ENCODE data around the gene CD63.
A peak's percentile ranks its signal among the peaks of the same experiment; 100 is the strongest.

The CD63 gene

GRCh38 chr12:55715169-55715764, 13.5 kb downstream of the CD63 start:
- H3K9me3 ChIP-seq (ENCODE audit: control insufficient read depth in 1 of 2, low read length in 2 of 2), result no peaks in the 10 kb centered on the region
- peaks cover 0 to 3% of the 10 kb centered on the region in 2 donors for H3K36me3 ChIP-seq (ENCODE audit: control insufficient read depth in 1 of 2, insufficient read depth in 2 of 2, low read length in 2 of 2)
- peak overlapping the region; percentile 89 to 94 for H3K4me3 ChIP-seq (ENCODE audit: low read depth in 1 of 2, low read length in 2 of 2)
- peaks cover 41 to 48% of the 10 kb centered on the region in 2 donors for H3K4me1 ChIP-seq (ENCODE audit: control insufficient read depth in 1 of 2, insufficient read depth in 2 of 2, low read length in 2 of 2)
- peak overlapping the region; percentile 87 for H3K27ac ChIP-seq (ENCODE audit: low read depth, low read length)
- H3K9ac ChIP-seq (ENCODE audit: low read depth in 1 of 2, low read length in 2 of 2), result peak overlapping the region; percentile 86 to 96
- no peaks in the 10 kb centered on the region for H3K27me3 ChIP-seq (ENCODE audit: control insufficient read depth in 1 of 2, insufficient read depth in 2 of 2, low read length in 2 of 2)

- Histone ChIP-seq H3K9me3 (ENCODE audit: control insufficient read depth in 1 of 2, low read length in 2 of 2) (no peaks in the 10 kb centered on the region), H3K4me1 (ENCODE audit: control insufficient read depth in 1 of 2, insufficient read depth in 2 of 2, low read length in 2 of 2) (peaks cover 31 to 38% of the 10 kb centered on the region in 2 donors), H3K36me3 (ENCODE audit: control insufficient read depth in 1 of 2, insufficient read depth in 2 of 2, low read length in 2 of 2) (no peaks in the 10 kb centered on the region), H3K9ac (ENCODE audit: low read depth in 1 of 2, low read length in 2 of 2) (no peak overlapping the region), H3K4me3 (ENCODE audit: low read depth in 1 of 2, low read length in 2 of 2) (no peak overlapping the region), H3K27me3 (ENCODE audit: control insufficient read depth in 1 of 2, insufficient read depth in 2 of 2, low read length in 2 of 2) (peaks cover 0 to 8% of the 10 kb centered on the region in 2 donors), H3K27ac (ENCODE audit: low read depth, low read length) (no peak overlapping the region)
Observed at GRCh38 chr12:55713721-55714120, 15.1 kb downstream of the CD63 start.

GRCh38 chr12:55712700-55713415, 16.0 kb downstream of the CD63 start:
- Histone ChIP-seq H3K27ac (ENCODE audit: low read depth, low read length) (no peak overlapping the region), H3K36me3 (ENCODE audit: control insufficient read depth in 1 of 2, insufficient read depth in 2 of 2, low read length in 2 of 2) (no peaks in the 10 kb centered on the region), H3K27me3 (ENCODE audit: control insufficient read depth in 1 of 2, insufficient read depth in 2 of 2, low read length in 2 of 2) (peaks cover 0 to 15% of the 10 kb centered on the region in 2 donors), H3K4me1 (ENCODE audit: control insufficient read depth in 1 of 2, insufficient read depth in 2 of 2, low read length in 2 of 2) (peaks cover 28 to 36% of the 10 kb centered on the region in 2 donors), H3K9ac (ENCODE audit: low read depth in 1 of 2, low read length in 2 of 2) (no peak overlapping the region), H3K4me3 (ENCODE audit: low read depth in 1 of 2, low read length in 2 of 2) (no peak overlapping the region), H3K9me3 (ENCODE audit: control insufficient read depth in 1 of 2, low read length in 2 of 2) (no peaks in the 10 kb centered on the region)

- Histone ChIP-seq H3K4me1 (ENCODE audit: control insufficient read depth in 1 of 2, insufficient read depth in 2 of 2, low read length in 2 of 2) (peaks cover 24 to 33% of the 10 kb centered on the region in 2 donors), H3K27me3 (ENCODE audit: control insufficient read depth in 1 of 2, insufficient read depth in 2 of 2, low read length in 2 of 2) (peaks cover 0 to 18% of the 10 kb centered on the region in 2 donors), H3K27ac (ENCODE audit: low read depth, low read length) (no peak overlapping the region)
Observed at GRCh38 chr12:55711786-55712553, 16.8 kb downstream of the CD63 start.

GRCh38 chr12:55708695-55709233, 20.0 kb downstream of the CD63 start:
- Histone ChIP-seq H3K4me3 (ENCODE audit: low read depth in 1 of 2, low read length in 2 of 2) (peak overlapping the region; percentile 60 to 61), H3K36me3 (ENCODE audit: control insufficient read depth in 1 of 2, insufficient read depth in 2 of 2, low read length in 2 of 2) (no peaks in the 10 kb centered on the region), H3K9ac (ENCODE audit: low read depth in 1 of 2, low read length in 2 of 2) (no peak overlapping the region), H3K4me1 (ENCODE audit: control insufficient read depth in 1 of 2, insufficient read depth in 2 of 2, low read length in 2 of 2) (peaks cover 15 to 36% of the 10 kb centered on the region in 2 donors), H3K27me3 (ENCODE audit: control insufficient read depth in 1 of 2, insufficient read depth in 2 of 2, low read length in 2 of 2) (peaks cover 0 to 21% of the 10 kb centered on the region in 2 donors), H3K9me3 (ENCODE audit: control insufficient read depth in 1 of 2, low read length in 2 of 2) (no peaks in the 10 kb centered on the region), H3K27ac (ENCODE audit: low read depth, low read length) (no peak overlapping the region)

More at GRCh38 chr12:55711786-55712553, 16.8 kb downstream of the CD63 start:
- Histone ChIP-seq H3K4me3 (ENCODE audit: low read depth in 1 of 2, low read length in 2 of 2) (no peak overlapping the region), H3K9ac (ENCODE audit: low read depth in 1 of 2, low read length in 2 of 2) (no peak overlapping the region), H3K36me3 (ENCODE audit: control insufficient read depth in 1 of 2, insufficient read depth in 2 of 2, low read length in 2 of 2) (no peaks in the 10 kb centered on the region), H3K9me3 (ENCODE audit: control insufficient read depth in 1 of 2, low read length in 2 of 2) (no peaks in the 10 kb centered on the region)

- Histone ChIP-seq H3K27ac (ENCODE audit: low read depth, low read length) (no peak within 1 kb of the TSS), H3K36me3 (ENCODE audit: control insufficient read depth in 1 of 2, insufficient read depth in 2 of 2, low read length in 2 of 2) (no peaks in the 10 kb centered on the region), H3K4me1 (ENCODE audit: control insufficient read depth in 1 of 2, insufficient read depth in 2 of 2, low read length in 2 of 2) (peaks cover 18 to 36% of the 10 kb centered on the region in 2 donors), H3K4me3 (ENCODE audit: low read depth in 1 of 2, low read length in 2 of 2) (peak within 1 kb of the TSS; percentile 61 to 62), H3K9ac (ENCODE audit: low read depth in 1 of 2, low read length in 2 of 2) (peak within 1 kb of the TSS in 1 of 2 donors; percentile 43), H3K9me3 (ENCODE audit: control insufficient read depth in 1 of 2, low read length in 2 of 2) (no peaks in the 10 kb centered on the region), H3K27me3 (ENCODE audit: control insufficient read depth in 1 of 2, insufficient read depth in 2 of 2, low read length in 2 of 2) (peaks cover 0 to 21% of the 10 kb centered on the region in 2 donors)
Observed at GRCh38 chr12:55707841-55708694, 20.7 kb downstream of the CD63 start, which contains the start of gene ITGA7. Gene ITGA7, minus strand, starts transcription at chr12:55707904. Its CDS starts 222 bp downstream, at chr12:55707682.

- Histone ChIP-seq H3K4me1 (ENCODE audit: control insufficient read depth in 1 of 2, insufficient read depth in 2 of 2, low read length in 2 of 2) (peaks cover 18 to 36% of the 10 kb centered on the region in 2 donors), H3K9me3 (ENCODE audit: control insufficient read depth in 1 of 2, low read length in 2 of 2) (no peaks in the 10 kb centered on the region), H3K36me3 (ENCODE audit: control insufficient read depth in 1 of 2, insufficient read depth in 2 of 2, low read length in 2 of 2) (no peaks in the 10 kb centered on the region), H3K27me3 (ENCODE audit: control insufficient read depth in 1 of 2, insufficient read depth in 2 of 2, low read length in 2 of 2) (peaks cover 0 to 21% of the 10 kb centered on the region in 2 donors), H3K4me3 (ENCODE audit: low read depth in 1 of 2, low read length in 2 of 2) (peak overlapping the region; percentile 53 to 62), H3K9ac (ENCODE audit: low read depth in 1 of 2, low read length in 2 of 2) (peak overlapping the region in 1 of 2 donors; percentile 43), H3K27ac (ENCODE audit: low read depth, low read length) (no peak overlapping the region)
Observed at GRCh38 chr12:55707219-55707671, 21.6 kb downstream of the CD63 start.

GRCh38 chr12:55706568-55707218, 22.1 kb downstream of the CD63 start:
- peaks cover 18 to 36% of the 10 kb centered on the region in 2 donors for H3K4me1 ChIP-seq (ENCODE audit: control insufficient read depth in 1 of 2, insufficient read depth in 2 of 2, low read length in 2 of 2)
- peaks cover 0 to 21% of the 10 kb centered on the region in 2 donors for H3K27me3 ChIP-seq (ENCODE audit: control insufficient read depth in 1 of 2, insufficient read depth in 2 of 2, low read length in 2 of 2)
- H3K9me3 ChIP-seq (ENCODE audit: control insufficient read depth in 1 of 2, low read length in 2 of 2), result no peaks in the 10 kb centered on the region
- peak overlapping the region; percentile 53 to 62 for H3K4me3 ChIP-seq (ENCODE audit: low read depth in 1 of 2, low read length in 2 of 2)
- H3K9ac ChIP-seq (ENCODE audit: low read depth in 1 of 2, low read length in 2 of 2), result peak overlapping the region in 1 of 2 donors; percentile 43
- H3K36me3 ChIP-seq (ENCODE audit: control insufficient read depth in 1 of 2, insufficient read depth in 2 of 2, low read length in 2 of 2), result no peaks in the 10 kb centered on the region
- H3K27ac ChIP-seq (ENCODE audit: low read depth, low read length), result no peak overlapping the region
